NCI-H1105 treated with DMSO at 0.1 percent for 48 hours (cell line): Measurements from ENCODE around the gene POLR3K.

Source experiments
- DNase-seq: peaks from one replicate; lab custom pipeline; 2025; lab: John Stamatoyannopoulos, UW

Gene POLR3K

DNA sequence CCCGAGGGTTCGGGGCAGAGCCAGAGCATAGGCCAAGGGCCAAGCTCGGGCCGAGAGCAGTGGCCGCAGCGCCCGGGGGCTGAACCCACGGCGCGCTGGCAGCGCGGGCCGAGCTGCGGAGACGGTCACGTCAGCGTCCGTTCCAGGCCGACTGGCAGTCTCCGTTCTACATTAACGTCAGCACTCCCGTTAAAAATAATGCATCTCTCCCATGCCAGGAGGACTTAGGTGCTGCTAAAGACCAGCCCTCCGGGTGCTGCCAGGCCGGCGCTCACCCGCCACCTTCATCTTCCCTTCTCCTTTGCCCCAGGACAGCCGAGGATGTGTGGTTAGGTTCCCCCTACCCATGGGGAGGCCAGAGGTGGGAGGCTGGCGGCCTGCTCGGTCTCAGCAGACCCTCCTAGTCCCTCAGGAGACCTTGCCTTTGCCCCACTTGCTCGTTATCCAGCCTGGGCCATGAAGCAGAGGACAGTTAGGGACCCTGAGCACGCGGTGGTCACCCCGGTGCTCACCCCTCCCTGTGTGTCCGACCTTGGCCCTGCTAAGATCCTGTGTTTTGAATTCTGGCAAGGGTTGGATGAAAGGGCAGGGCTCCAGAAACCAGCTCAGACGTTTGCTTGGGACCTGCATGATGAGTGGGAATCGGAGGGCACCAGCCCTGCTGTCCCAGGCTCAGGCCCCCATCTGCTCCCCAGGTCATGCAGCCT lies 25.2 kb upstream of the POLR3K start:
- DNase-seq, result no peak

DNA sequence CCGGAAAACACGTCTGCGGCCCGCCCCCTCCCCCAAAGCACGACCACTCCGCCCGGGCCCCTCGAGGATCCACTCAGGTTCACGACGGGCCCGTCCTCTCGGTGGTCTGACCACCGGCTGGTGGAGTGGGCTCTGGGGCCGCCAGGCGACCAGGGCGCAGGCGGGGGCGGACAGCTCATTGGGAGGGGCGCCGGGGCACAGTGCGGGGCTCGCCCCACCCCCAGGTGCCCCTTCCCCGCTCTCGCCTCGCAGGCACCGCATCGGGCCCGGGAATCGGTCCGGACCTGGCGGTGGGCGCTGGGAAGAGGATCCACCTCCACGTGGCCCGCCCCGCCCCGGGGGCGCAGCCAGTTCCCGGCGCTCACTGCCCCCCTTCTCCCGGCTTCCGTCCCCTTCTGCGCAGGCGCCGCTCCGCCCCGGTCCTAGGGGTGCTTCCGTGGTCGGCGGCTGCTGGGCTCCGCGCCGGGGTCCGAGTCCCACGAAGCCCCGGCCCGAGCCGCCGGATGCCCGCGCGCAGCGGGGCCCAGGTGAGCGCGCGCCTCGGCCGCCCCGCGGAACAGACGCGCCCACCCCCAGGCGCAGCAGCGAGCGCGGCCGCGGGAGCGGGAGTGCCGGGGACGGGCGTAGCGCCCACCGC lies 24.5 kb upstream of the POLR3K start, which contains the start of gene MPG:
Gene MPG, plus strand, starts transcription at position 419 of the 637 bp plus-strand sequence. Its CDS starts 85 bp downstream, at position 504.
- peak; percentile 12 for DNase-seq

DNA sequence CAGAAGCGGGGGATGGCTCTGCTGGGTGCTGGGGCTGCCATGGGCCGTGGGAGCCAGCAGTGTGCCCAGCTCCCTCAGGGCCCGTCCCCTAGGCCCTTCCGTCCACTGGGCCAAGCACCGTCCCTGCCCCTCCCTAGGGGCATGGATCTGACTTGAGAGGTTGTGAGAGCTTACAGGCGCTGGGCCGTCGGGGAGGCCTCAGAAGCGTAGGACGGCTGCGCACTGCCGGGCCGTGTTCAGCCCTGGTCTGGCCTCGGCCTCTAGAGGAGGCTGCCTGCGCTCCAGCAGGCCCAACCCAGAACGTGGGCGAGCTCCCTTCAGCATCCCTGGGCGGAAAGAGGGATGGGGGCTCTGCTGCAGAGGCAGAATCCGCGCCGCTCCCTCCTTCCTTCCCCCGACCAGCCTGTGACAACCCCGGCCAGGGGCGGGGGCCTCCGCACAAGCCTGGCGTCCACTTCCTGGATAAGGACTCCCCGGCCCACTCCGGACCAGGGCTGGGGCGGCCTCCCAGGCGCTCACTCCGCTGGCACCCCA lies 23.9 kb upstream of the POLR3K start:
- DNase-seq, result no peak

DNA sequence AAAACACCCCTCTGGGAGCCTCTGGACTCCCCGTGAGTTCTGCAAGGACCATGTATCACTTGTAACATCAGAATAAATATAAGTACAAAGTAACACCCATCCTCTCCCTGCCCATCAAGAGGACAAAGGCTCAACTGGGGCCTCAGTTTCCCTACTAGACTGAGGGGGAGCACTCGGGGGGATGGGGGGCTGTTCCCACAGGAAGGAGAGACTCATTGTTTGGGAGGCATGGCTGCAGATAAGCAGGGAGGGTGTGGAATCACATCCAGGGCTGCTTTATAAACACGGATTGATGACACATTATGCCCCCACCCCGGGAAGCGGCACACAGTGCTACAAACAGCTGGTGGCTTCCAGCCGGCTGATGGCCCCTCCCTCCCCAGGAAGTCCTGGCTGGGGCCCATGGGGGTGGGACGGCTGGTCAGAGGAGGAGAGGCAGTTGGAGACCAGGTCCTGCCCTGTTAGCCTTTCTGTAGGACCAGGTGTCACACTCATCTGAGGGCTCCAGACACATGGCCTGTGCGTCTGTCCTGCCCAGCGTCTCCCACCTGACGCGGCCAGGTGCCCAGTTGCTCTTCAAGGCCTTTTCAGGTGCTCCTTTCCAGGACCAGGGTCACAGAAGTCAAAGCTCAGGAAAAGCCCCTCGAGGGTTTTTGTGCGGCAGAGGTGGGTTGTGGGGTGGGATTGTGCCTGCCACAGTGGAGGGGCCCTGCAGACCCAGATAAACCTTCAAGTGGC lies 23.3 kb upstream of the POLR3K start:
- DNase-seq, result no peak

DNA sequence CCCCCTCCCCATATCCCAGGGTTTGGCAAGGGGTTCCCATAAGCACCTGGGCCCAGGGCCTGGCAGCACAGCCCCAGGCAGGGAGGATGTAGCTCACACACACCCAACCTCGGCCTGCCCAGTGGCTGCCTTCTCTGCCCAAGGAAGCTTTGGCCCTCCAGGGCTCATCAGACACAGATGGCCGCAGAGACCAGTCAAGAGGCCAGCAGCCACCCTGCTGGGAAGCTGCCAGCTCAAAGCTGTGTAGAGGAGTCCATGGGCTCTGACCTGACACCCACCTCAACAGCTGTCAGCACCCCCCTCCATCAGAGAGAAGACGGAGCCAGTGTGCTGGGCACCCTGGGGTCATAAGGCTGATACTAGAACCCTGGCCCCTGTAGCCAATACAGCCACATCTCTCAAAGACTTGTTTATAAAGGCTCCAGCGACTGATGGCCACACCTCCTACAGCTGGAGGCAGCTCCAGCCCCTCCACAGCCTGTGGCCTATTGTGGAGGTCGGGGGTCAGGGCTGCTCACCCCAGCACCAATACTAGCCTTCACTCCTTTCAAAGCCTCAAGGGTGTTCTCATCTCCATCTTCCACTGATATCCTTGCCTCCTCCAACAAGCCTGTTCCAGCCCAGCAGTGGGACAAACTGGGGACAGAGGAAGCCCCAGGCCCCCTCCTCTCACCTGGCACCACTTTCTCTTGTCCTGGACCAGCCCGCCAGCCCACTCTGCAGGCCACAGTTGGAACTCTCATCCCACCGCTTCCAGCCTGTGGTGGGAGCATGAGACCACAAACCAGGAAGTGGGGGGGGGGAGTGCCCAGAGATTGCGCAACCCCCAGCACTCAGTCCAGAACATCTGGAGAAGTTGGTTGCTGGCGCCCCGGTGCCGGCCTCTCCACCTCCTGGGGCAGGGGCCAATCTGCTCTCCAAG lies 22.4 kb upstream of the POLR3K start:
- no peak for DNase-seq

DNA sequence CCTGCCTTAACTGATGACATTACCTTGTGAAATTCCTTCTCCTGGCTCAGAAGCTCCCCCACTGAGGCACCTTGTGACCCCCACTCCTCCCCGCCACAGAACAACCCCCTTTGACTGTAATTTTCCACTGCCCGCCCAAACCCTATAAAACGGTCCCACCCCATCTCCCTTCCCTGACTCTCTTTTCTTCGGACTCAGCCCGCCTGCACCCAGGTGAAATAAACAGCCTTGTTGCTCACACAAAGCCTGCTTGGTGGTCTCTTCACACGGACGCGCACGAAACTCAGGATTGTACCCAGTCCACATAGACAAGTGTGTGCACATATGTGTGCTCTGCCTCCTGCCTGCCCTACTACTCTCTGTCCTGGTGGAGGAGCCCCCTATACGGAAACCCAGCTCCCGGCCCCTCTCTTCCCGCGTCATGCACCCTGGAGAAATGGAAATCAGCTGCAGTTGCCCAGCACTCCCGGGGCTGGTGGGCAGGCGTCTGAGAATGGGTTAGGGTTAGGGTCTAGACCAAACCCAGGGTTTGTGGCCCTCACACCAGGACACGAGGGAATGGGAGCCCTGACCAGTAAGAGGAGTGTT lies 21.4 kb upstream of the POLR3K start:
- DNase-seq, result no peak

DNA sequence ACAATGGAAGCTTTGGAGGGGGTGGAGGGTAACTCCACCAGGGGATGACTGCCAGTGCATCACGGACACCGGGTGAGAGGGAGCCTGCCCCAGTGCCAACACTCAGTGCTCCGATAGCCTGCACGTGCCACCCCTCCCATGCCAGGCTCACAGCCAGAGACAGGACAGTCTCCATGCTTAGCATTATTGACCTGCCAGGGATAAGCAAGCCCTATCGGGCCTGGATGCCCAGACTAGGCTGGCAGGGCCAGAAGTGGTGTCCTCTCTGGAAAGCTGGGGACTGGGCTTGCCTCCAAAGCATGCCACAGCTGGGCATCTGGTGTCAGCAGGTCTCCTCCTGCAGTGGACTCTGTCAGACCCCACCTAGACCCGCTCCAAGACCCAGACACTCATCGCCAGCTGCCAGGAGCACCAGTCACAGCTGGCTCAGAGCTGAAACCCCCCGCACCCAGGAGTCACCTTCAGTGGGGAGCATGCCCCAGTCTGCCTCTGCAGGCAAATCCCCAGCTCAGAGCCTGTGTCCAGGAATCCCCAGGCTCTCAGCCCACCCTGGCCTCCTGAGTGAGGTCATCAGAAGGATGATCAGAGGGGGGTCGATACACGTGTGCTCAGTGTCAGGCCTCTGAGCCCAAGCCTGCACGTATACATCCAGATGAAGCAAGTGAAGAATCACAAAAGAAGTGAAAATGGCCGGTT lies 20.8 kb upstream of the POLR3K start:
- DNase-seq, result no peak

DNA sequence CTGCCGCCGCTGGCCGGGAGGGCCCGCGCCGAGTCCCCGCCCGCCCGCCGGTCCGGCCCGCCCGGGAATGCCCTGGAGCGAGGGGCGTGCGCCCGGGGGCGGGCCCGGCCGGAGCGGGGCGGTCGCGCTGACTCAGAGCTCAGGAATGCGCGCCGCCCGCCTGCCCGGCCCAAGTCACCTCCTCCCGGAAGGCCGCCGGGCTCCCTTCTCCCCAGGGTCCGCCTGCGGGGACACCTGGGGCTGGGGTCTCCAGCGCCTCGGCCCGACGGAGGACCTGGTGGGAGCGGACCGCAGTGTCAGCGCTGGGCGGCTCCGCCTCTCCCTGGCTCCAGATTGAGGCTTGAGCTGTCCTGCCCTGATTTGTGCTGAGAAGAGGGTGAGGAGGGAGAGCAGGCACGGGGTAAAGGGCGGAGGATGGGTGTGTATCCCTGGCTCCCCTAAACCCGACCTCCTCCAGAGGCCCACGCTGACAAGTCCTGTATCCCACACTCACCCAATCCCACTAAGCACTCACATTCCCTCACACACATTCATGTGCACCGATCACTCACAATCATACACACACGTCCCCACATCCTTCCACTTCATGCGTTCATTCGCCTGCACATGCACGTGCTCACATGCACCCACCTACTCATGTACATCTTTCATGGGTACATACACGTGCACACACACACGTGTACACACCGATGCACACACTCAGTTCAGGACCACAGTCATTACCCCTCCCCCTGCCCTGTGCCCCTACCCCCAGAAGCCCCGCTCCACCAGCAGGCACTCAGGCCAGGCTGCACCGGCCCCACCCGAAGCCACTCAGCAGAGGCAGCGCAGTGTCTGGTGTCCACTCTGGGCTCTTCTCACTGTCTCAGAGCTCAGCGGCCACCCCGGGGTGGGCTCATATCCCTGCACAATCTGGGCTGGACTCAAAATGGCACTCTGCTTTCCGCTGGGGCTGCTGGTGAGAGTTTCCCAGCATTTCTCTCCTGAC lies 19.4 kb upstream of the POLR3K start, which contains the start of gene RHBDF1:
Gene RHBDF1, minus strand, starts transcription at position 71 of the 988 bp plus-strand sequence. CDS start 7,616 bp downstream, outside the sequence.
- no peak for DNase-seq

DNA sequence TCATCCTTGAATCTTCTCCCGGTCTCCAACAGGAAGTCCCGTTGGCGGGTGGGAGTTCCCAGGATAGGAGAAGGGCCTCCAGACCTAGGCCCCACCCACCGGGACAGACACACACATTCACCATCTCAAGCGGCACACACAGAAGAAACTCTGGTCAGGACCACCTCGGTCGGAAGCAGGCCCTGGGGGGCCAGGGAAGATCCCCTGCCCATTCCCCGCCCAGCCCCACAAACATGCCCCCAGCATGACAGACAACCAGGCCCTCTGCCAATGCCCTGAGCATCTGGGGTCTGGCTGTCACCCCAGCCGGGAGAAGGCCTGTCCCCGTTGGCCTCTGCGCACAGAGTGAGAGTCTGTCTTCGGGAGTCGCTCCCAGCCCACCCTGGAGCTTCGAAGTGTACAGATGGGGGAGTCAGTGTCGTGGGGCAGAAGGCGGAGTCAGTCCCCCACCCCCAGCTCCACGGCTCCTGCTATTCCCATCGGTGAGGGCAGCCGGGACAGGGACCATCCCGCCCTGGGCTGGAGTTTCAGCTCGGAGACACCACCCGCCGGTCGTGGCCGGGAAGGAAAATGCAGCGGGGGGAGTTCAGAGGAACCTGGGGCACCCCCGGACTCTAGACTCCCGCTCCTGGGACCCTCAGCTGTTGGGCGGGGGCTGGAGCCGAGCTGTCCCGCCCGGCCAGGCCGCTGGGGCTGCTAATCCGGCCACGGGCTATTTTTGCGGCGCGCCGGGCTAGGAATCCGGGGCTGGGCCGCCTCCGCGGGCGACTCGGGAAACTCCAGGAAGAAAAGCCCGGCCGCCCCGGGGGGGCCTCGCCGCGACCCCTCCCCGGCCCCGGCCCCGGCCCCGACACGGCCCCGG lies 18.4 kb upstream of the POLR3K start:
- no peak for DNase-seq

DNA sequence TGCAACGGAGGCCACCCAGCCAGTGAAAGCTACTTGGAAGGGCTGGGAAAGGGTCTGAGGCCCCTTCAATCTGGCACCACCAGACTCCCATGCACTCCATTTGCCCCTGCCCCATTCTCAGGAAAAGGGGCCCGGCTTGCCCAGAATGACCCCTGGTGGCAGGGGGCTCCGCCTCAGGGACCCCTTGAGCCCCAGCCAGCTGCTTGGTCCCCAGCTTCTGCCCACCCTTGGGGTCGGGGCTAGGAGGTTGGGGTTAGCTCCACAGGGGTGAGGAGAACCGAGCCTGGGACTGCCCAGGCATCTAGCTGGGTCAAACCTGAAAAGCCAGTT lies 17.8 kb upstream of the POLR3K start:
- DNase-seq, result no peak

DNA sequence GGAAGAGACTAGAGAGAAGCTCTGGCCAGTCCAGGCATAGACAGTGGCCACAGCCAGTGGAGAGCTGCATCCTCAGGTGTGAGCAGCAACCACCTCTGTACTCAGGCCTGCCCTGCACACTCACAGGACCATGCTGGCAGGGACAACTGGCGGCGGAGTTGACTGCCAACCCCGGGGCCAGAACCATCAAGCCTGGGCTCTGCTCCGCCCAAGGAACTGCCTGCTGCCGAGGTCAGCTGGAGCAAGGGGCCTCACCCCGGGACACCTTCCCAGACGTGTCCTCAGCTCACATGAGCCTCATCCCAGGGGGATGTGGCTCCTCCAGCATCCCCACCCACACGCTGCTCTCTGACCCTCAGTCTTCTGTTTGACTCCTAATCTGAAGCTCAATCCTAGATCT lies 15.8 kb upstream of the POLR3K start:
- DNase-seq, result no peak

DNA sequence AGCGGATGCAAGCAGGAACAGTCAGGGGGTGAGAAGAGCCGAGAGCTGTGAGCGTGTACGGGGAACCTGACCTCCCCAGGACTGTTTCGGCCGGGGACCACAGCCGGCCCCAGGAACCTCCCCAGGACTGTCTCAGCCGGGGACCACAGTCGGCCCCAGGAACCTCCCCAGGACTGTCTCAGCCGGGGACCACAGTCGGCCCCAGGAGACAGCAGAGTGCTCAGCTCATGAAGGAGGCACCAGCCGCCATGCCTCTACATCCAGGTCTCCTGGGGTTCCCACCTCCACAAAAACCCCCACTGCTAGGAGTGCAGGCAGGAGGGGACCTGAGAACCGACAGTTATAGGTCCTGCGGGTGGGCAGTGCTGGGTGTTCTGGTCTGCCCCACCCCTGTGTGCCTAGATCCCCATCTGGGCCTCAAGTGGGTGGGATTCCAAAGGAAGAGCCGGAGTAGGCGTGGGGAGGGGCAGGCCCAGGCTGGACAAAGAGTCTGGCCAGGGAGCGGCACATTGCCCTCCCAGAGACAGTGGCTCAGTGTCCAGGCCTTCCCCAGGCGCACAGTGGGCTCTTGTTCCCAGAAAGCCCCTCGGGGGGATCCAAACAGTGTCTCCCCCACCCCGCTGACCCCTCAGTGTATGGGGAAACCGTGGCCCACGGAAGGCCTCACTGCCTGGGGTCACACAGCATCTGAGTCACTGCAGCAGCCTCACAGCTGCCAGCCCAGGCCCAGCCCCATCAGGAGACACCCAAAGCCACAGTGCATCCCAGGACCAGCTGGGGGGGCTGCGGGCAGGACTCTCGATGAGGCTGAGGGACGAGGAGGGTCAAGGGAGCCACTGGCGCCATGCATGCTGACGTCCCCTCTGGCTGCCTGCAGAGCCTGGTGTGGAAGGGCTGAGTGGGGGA lies 14.7 kb upstream of the POLR3K start:
- DNase-seq, result no peak

DNA sequence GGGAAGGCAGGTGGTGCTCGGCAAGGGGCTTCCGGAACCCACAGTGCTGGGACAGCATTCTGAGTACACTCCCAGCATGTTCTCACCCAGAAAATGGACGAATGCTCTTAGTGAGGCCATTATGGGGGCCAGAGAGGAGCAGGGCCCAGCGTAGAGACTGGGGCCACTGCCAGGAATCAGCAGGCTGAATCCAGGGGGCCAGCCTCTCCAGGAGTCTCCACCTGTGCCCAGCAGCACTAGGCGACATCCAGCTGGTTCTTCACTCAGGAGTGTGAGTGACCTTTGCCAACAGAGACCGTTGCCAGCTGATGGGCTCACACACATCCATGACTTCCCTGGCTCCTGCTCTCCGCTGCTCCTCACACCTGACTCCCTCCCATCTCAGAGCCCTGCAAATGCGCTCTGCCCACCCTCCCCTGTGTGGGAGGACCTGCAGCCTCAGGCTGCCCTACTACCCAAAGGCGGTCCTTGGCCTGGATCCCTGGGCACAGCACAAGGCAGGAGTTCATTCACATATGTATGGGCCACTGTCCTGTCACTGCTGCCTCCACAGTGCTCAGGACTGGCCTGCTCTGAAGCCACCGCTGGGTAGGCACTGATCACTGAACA lies 13.9 kb upstream of the POLR3K start:
- DNase-seq, result no peak

DNA sequence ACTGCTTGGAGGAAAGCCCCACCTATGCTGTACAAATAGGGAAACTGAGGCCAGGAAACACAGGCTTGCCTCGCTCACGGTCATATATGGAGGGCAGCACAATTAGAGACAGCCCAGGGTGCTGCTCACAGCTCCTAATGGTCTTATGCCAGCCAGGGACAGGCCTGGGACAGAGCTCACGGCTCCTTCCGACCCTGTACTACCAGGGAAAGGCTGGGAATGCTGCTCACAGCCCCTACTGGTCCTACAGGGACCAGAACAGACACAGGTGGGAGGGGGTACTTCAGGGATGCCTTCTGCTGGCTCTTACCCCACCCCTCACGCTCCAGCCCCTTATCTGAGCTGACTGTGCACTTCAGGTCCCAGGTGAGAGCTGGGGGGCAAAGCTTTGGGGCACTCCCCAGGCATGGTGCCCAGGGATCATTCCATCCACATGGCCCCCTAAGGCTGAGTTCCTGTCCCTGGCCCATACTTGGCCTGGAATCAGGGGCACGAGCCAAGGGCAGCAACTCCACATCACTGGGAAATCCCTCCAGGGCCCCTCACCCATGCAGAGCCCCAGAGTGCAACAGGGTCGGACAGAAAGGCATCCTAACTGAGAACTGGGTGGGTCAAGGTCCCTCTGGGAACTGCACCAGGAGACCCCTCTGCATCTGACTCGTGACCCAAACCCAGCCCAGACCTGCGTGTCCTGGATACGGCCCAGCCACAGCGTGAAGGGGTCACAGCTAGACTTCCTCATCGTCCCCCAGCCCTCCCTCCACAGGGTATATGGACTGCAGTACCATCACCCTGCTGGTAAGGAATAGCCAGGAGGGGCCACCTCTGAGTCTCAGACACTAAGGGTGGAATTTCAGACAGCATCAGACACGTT lies 13.1 kb upstream of the POLR3K start:
- no peak for DNase-seq

DNA sequence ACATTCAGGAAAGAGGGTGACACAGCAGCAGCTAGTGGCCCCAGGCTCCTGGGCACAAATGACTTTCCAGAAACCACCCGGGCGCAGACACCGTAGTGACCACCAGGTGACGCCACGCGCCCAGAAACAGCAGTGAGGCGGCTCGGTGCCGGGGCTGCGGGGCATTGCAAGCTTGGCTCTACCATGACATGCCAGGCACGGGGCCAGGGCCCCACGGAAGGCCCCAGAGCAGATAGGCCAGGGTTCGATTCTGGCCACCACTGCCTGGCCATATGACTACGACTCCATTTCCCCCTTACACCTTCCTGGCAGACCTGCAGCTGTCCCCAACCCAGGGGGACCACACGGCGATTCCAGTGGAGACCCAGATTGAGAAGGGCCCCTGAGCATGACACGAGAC lies 12.3 kb upstream of the POLR3K start:
- peak; percentile 30 for DNase-seq

DNA sequence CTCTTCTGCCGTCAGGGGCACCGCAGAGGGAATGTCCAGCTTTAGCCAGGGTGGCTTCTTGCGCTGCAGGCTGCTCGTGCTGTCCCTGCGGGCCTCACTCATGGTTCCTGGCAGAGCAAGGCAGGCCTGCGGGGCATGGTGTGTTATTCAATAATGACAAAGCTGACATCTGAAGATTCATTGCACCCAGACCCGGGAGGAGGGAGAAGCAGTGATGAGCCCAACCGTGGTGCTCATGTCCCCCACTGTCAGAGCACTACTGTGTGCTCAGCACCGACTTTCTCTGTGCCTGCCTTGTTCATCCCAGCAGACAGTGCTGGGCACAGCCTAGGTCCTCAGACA lies 11.5 kb upstream of the POLR3K start:
- DNase-seq, result no peak
